Liver (tissue), 9 donors: ENCODE measurements around the gene DOCK2. TPM values are rescaled to one million over a fixed set of nuclear protein-coding genes. Genes with fewer than 3 reads are reported as not detected.

Experiments
- DNase-seq: peaks from one replicate; pipeline ENCODE4 v3.0.0-alpha.2; 2017; ENCODE audit warnings: low spot score
- H3K27ac ChIP-seq, 2 donors: one replicate each; pipeline ENCODE4 v1.7.0; 2013; ENCODE audit warnings: inconsistent platforms in 2 of 2, low read length in 2 of 2, control low read depth in 1 of 2, low read depth in 1 of 2, mild to moderate bottlenecking in 1 of 2
- H3K27me3 ChIP-seq, 4 donors: one replicate each; pipeline versions ENCODE4 v1.6.1 to v1.7.0; 2013; ENCODE audit warnings: low read length in 3 of 4, inconsistent platforms in 1 of 4, mild to moderate bottlenecking in 1 of 4, moderate library complexity in 1 of 4; ENCODE audit not compliant: control insufficient read depth in 4 of 4, insufficient read depth in 4 of 4
- H3K36me3 ChIP-seq, 4 donors: one replicate each; pipeline versions ENCODE4 v1.6.1 to v1.7.0; 2013; ENCODE audit warnings: low read length in 3 of 4, mild to moderate bottlenecking in 3 of 4, low read depth in 1 of 4, moderate library complexity in 1 of 4; ENCODE audit not compliant: control insufficient read depth in 4 of 4, insufficient read depth in 3 of 4
- H3K4me1 ChIP-seq, 4 donors: one replicate each; pipeline versions ENCODE4 v1.6.1 to v1.7.0; 2013; ENCODE audit warnings: low read length in 3 of 4, mild to moderate bottlenecking in 3 of 4, moderate library complexity in 1 of 4; ENCODE audit not compliant: control insufficient read depth in 4 of 4, insufficient read depth in 4 of 4
- H3K4me3 ChIP-seq, 3 donors: one replicate each; pipeline versions ENCODE4 v1.6.1 to v1.7.0; 2013; ENCODE audit warnings: low read length in 3 of 3, control low read depth in 1 of 3, low read depth in 1 of 3, mild to moderate bottlenecking in 1 of 3
- H3K9ac ChIP-seq, 2 donors: one replicate each; pipeline ENCODE4 v1.7.0; 2013; ENCODE audit warnings: low read length in 2 of 2, mild to moderate bottlenecking in 2 of 2, moderate library complexity in 2 of 2, control low read depth in 1 of 2, low read depth in 1 of 2
- H3K9me3 ChIP-seq, 4 donors: one replicate each; pipeline versions ENCODE4 v1.6.1 to v1.7.0; 2013; ENCODE audit warnings: low read length in 3 of 4; ENCODE audit not compliant: control insufficient read depth in 4 of 4
- CTCF ChIP-seq: fragments of 150-350 bp; IDR thresholded peaks from 2 replicates; pipeline ENCODE4 v1.5.1; 2017; ENCODE audit warnings: improper control_type of control experiment, low read depth, low read length; ENCODE audit not compliant: missing input control
- EGR1 ChIP-seq, 2 donors: IDR thresholded peaks; 2 replicates each; pipeline ENCODE4 v1.6.1; 2016 to 2018; ENCODE audit warnings: antibody characterized with exemption in 2 of 2, low read depth in 2 of 2
- FOXA1 ChIP-seq: IDR thresholded peaks from 2 replicates; pipeline ENCODE4 v1.6.1; 2016; ENCODE audit warnings: antibody characterized with exemption
- FOXA2 ChIP-seq: IDR thresholded peaks from 2 replicates; pipeline ENCODE4 v1.6.1; 2016; ENCODE audit warnings: antibody characterized with exemption
- GABPA ChIP-seq, 2 donors: IDR thresholded peaks in 1 of 2; conservative IDR thresholded peaks in 1 of 2; 2 replicates each; pipeline ENCODE4 v1.6.1; 2016; ENCODE audit warnings: antibody characterized with exemption in 2 of 2, mild to moderate bottlenecking in 1 of 2, moderate library complexity in 1 of 2
- HNF4A ChIP-seq, 2 donors: conservative IDR thresholded peaks; 2 replicates each; pipeline ENCODE4 v1.6.1; 2016; ENCODE audit warnings: antibody characterized with exemption in 2 of 2, mild to moderate bottlenecking in 2 of 2
- HNF4G ChIP-seq: IDR thresholded peaks from 2 replicates; pipeline ENCODE4 v1.6.1; 2016; ENCODE audit warnings: antibody characterized with exemption
- JUND ChIP-seq, 2 donors: IDR thresholded peaks; 2 replicates each; pipeline ENCODE4 v1.6.1; 2016; ENCODE audit warnings: antibody characterized with exemption in 2 of 2
- NR2F2 ChIP-seq: IDR thresholded peaks from 2 replicates; pipeline ENCODE4 v1.6.1; 2016; ENCODE audit warnings: antibody characterized with exemption
- RAD21 ChIP-seq, 2 donors: IDR thresholded peaks; 2 replicates each; pipeline ENCODE4 v1.6.1; 2016; ENCODE audit warnings: antibody characterized with exemption in 2 of 2, mild to moderate bottlenecking in 2 of 2
- RXRA ChIP-seq, 2 donors: IDR thresholded peaks; 2 replicates each; pipeline ENCODE4 v1.6.1; 2017 to 2018; ENCODE audit warnings: antibody characterized with exemption in 2 of 2, mild to moderate bottlenecking in 1 of 2
- SP1 ChIP-seq: IDR thresholded peaks from 2 replicates; pipeline ENCODE4 v1.6.1; 2018; ENCODE audit warnings: antibody characterized with exemption, mild to moderate bottlenecking
- TAF1 ChIP-seq: conservative IDR thresholded peaks from 2 replicates; pipeline ENCODE4 v1.6.1; 2016; ENCODE audit warnings: antibody characterized with exemption, mild to moderate bottlenecking
- YY1 ChIP-seq: IDR thresholded peaks from 2 replicates; pipeline ENCODE4 v1.6.1; 2016; ENCODE audit warnings: antibody characterized with exemption, mild to moderate bottlenecking
- ZBTB33 ChIP-seq: IDR thresholded peaks from 2 replicates; pipeline ENCODE4 v1.6.1; 2016; ENCODE audit warnings: antibody characterized with exemption
- WGBS: extraction: QIAGEN DNeasy Blood & Tissue Kit; methylation state at CpG from one replicate; pipeline ENCODE4 v1.1.7; 2013; 5-methylcytosine and 5-hydroxymethylcytosine counted together
- polyA plus RNA-seq, 2 donors: library from polyadenylated mRNA; stranded (reverse) in 1 of 2; unstranded in 1 of 2; fragments of 200-250 nt in 1 of 2; fragments of >200 nt in 1 of 2; fragmentation: Nextera tagmentation in 1 of 2; extraction: Ambion mirVana in 1 of 2; gene quantifications; one replicate each; pipeline versions ENCODE4 v1.2.1 to v1.2.3, GENCODE V29; 2013 to 2015
- total RNA-seq, 2 donors: library from RNA; depleted of rRNA; stranded (reverse); fragments of >200 nt; gene quantifications; one replicate each; pipeline ENCODE4 v1.2.3, GENCODE V29; 2014
- TF ChIP-seq, protein P1 (sequence below): IDR thresholded peaks from 2 replicates; pipeline ENCODE4 v1.6.1; 2016; ENCODE audit warnings: antibody characterized with exemption
- TF ChIP-seq, protein P2 (sequence below): IDR thresholded peaks from 2 replicates; pipeline ENCODE4 v1.6.1; 2016; ENCODE audit warnings: antibody characterized with exemption
- TF ChIP-seq, protein P3 (sequence below): IDR thresholded peaks from 2 replicates; pipeline ENCODE4 v1.6.1; 2016; ENCODE audit warnings: antibody characterized with exemption, mild to moderate bottlenecking
- donor health status: healthy.
- donor health status: healthy.
- donor health status: healthy.
- donor health status: healthy.
- donor health status: healthy.

Gene DOCK2
- total and polyA plus RNA-seq, 4 donors, result 2.3 to 26.6 (median 8.2) TPM

DNA sequence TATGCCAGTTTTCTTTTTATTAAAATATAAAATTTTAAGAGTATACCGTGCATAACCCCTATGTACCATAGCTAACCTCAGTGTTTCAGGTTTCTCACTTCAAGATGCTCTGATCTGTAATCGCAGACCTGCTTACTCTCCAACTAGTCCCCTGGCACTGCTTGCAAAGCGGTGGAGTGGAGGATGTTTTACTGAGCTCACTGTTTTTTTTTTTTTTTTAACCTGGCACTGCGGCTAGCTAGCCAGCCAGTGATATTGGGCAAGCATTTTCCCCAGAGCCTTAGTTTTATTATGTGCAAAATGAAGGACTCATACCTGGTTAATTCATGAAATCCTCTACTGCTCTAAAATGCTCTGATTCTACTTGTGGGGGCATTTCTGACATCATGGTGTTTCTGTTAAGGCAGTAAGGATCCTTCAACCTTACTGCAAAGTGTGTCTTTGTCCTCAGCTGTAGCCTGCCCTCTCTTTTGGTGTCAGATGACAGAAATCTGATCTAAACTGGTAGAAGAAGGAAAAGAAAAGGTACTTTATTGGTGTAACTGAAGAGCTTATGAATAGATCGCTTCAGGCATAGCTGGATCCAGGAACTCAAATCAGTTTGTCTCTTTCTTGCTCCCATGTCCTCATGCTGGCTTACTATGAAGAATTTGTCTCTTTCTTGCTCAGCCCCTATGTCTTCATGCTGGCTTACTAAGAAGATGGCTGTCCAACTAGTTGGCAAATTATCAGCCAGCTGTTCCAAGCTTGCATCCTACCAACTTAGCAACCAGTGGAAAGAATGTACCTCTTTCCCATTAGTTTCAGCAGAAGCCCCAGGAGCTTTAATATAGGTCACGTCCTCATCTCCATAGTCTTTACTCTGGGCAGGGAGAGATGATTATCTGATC, 59.8 kb downstream of the DOCK2 start:
- H3K9ac ChIP-seq, result no peak overlapping the region

More for the DNA sequence above, 59.8 kb downstream of the DOCK2 start:
- Histone ChIP-seq H3K27ac (no peak overlapping the region), H3K36me3 (no peaks in the 10 kb centered on the region), H3K9me3 (no peaks in the 10 kb centered on the region), H3K27me3 (peaks cover 0 to 2% (median 0%) of the 10 kb centered on the region in 4 donors), H3K4me1 (no peaks in the 10 kb centered on the region), H3K4me3 (no peak overlapping the region)
- no peak for DNase-seq
- WGBS, result 83% methylated on average over 6 of the region's 6 CpGs
- no peak for TF ChIP-seq EGR1 (IDR thresholded peaks at IDR 0.05; ENCODE audit: low read depth in 2 of 2)
- no peak for TF ChIP-seq SP1
- TF ChIP-seq TAF1, result no peak
- no peak for TF ChIP-seq HNF4G
- TF ChIP-seq RXRA (IDR thresholded peaks at IDR 0.05), result no peak
- TF ChIP-seq CTCF, result no peak
- no peak for TF ChIP-seq YY1
- TF ChIP-seq, protein P1, sequence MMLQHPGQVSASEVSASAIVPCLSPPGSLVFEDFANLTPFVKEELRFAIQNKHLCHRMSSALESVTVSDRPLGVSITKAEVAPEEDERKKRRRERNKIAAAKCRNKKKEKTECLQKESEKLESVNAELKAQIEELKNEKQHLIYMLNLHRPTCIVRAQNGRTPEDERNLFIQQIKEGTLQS, result no peak
- no peak for TF ChIP-seq ZBTB33
- TF ChIP-seq HNF4A (conservative IDR thresholded peaks at IDR 0.05), result no peak
- no peak for TF ChIP-seq NR2F2
- TF ChIP-seq GABPA (IDR thresholded peaks at IDR 0.05 in 1 of 2, conservative IDR thresholded peaks at IDR 0.05 in 1 of 2), result no peak
- TF ChIP-seq, protein P2, sequence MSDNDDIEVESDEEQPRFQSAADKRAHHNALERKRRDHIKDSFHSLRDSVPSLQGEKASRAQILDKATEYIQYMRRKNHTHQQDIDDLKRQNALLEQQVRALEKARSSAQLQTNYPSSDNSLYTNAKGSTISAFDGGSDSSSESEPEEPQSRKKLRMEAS, result no peak
- TF ChIP-seq FOXA1, result no peak
- no peak for TF ChIP-seq FOXA2
- no peak for TF ChIP-seq RAD21 (IDR thresholded peaks at IDR 0.05)
- TF ChIP-seq JUND (IDR thresholded peaks at IDR 0.05), result no peak
- TF ChIP-seq, protein P3, sequence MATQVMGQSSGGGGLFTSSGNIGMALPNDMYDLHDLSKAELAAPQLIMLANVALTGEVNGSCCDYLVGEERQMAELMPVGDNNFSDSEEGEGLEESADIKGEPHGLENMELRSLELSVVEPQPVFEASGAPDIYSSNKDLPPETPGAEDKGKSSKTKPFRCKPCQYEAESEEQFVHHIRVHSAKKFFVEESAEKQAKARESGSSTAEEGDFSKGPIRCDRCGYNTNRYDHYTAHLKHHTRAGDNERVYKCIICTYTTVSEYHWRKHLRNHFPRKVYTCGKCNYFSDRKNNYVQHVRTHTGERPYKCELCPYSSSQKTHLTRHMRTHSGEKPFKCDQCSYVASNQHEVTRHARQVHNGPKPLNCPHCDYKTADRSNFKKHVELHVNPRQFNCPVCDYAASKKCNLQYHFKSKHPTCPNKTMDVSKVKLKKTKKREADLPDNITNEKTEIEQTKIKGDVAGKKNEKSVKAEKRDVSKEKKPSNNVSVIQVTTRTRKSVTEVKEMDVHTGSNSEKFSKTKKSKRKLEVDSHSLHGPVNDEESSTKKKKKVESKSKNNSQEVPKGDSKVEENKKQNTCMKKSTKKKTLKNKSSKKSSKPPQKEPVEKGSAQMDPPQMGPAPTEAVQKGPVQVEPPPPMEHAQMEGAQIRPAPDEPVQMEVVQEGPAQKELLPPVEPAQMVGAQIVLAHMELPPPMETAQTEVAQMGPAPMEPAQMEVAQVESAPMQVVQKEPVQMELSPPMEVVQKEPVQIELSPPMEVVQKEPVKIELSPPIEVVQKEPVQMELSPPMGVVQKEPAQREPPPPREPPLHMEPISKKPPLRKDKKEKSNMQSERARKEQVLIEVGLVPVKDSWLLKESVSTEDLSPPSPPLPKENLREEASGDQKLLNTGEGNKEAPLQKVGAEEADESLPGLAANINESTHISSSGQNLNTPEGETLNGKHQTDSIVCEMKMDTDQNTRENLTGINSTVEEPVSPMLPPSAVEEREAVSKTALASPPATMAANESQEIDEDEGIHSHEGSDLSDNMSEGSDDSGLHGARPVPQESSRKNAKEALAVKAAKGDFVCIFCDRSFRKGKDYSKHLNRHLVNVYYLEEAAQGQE, result no peak
